K562 (cell line): ENCODE measurements around the gene CACNA1C. TPM values are rescaled to one million over a fixed set of nuclear protein-coding genes. Genes with fewer than 3 reads are reported as not detected.

Source experiments
- ATAC-seq: fragments of 200-7000 bp; cut with Tn5 transposase; 3 replicates; pipeline ENCODE4 v1.9.1; 2020; ENCODE audit warnings: moderate library complexity
- BruUV-seq: library from RNA; stranded (reverse); fragments of 400-500 nt; replicated peaks from 2 replicates; lab custom pipeline; 2021; lab: Mats Ljungman, UMichigan
- CTCF ChIA-PET: fragments of 300-600 bp; formaldehyde crosslinking; extraction: SDS; loops from one replicate; lab custom pipeline; 2021; ENCODE audit warnings: low intra/inter-chr PET ratio; lab: Yijun Ruan, JAX
- POLR2A ChIA-PET: fragments of 300-600, 350-650 bp; sonication (Branson Sonifier 250); formaldehyde crosslinking; extraction: SDS; loops from one replicate; lab custom pipeline; 2021; ENCODE audit warnings: antibody characterized with exemption, inconsistent platforms; lab: Yijun Ruan, JAX
- DNase-seq, 4 experiments: peaks; one replicate each; pipeline versions ENCODE4 v3.0.0 to v3.0.0-alpha.2; 2011 to 2018; ENCODE audit warnings: low spot score in 3 of 4, mixed read lengths in 3 of 4; ENCODE audit errors: extremely low read depth in 1 of 4
- FAIRE-seq: peaks from 2 replicates; lab custom pipeline; 2011; peaks lifted over from hg19 to GRCh38; lab: Jason Lieb, UNC
- H2AFZ ChIP-seq: 2 replicates; pipeline ENCODE4 v1.6.0; 2011; ENCODE audit warnings: low read depth, low read length, control low read depth, inconsistent platforms
- H3K27ac ChIP-seq: fragments of 200-600 bp; 3 replicates; pipeline ENCODE4 v1.8.0; 2011; ENCODE audit warnings: low read depth, mild to moderate bottlenecking, control low read depth, inconsistent platforms, low read length, moderate library complexity, mixed read lengths; ENCODE audit errors: extremely low read depth
- H3K27me3 ChIP-seq, 2 experiments: fragments of 300-600 bp in 1 of 2; 2 replicates in 1 of 2; 3 replicates in 1 of 2; pipeline versions ENCODE4 v1.6.0 to v1.8.0; 2011; ENCODE audit warnings: inconsistent platforms in 2 of 2, low read length in 2 of 2, mild to moderate bottlenecking in 1 of 2, mixed read lengths in 1 of 2, moderate library complexity in 1 of 2; ENCODE audit not compliant: control insufficient read depth in 2 of 2, insufficient read depth in 2 of 2
- H3K36me3 ChIP-seq: fragments of 300-600 bp; 3 replicates; pipeline ENCODE4 v1.8.0; 2011; ENCODE audit warnings: mild to moderate bottlenecking, low read length, inconsistent platforms; ENCODE audit not compliant: control insufficient read depth, insufficient read depth
- H3K4me1 ChIP-seq, 2 experiments: fragments of 200-600 bp in 1 of 2; replicated peaks in 1 of 2; 2 replicates in 1 of 2; 3 replicates in 1 of 2; pipeline versions ENCODE4 v1.5.1 to v1.8.0; 2011; ENCODE audit warnings: inconsistent platforms in 2 of 2, low read length in 2 of 2, mild to moderate bottlenecking in 1 of 2, mixed read lengths in 1 of 2, moderate library complexity in 1 of 2; ENCODE audit not compliant: control insufficient read depth in 2 of 2, insufficient read depth in 2 of 2
- H3K4me2 ChIP-seq: 2 replicates; pipeline ENCODE4 v1.6.1; 2011; ENCODE audit warnings: low read length, control low read depth, inconsistent platforms, mixed read lengths; ENCODE audit not compliant: insufficient read depth
- H3K4me3 ChIP-seq: fragments of 200-600 bp; sonication (generic), shearing (Covaris generic); 2 replicates; pipeline ENCODE4 v1.5.1; 2016; ENCODE audit warnings: control low read depth, inconsistent platforms
- H3K79me2 ChIP-seq: fragments of 200-600 bp; 3 replicates; pipeline ENCODE4 v1.8.0; 2011; ENCODE audit warnings: low read length, inconsistent platforms; ENCODE audit not compliant: control insufficient read depth, insufficient read depth
- H3K9ac ChIP-seq, 2 experiments: 2 replicates each; pipeline versions ENCODE4 v1.6.0 to v1.6.1; 2011; ENCODE audit warnings: low read depth in 2 of 2, low read length in 2 of 2, control low read depth in 1 of 2, inconsistent platforms in 1 of 2, mild to moderate bottlenecking in 1 of 2, mixed read lengths in 1 of 2; ENCODE audit not compliant: insufficient read depth in 1 of 2
- H3K9me1 ChIP-seq: one replicate; pipeline ENCODE4 v1.6.0; 2011; ENCODE audit warnings: inconsistent platforms, mild to moderate bottlenecking, low read length, moderate library complexity; ENCODE audit not compliant: control insufficient read depth, insufficient read depth
- H3K9me3 ChIP-seq: replicated peaks from 2 replicates; pipeline ENCODE4 v1.5.1; 2011; ENCODE audit warnings: low read depth, low read length, inconsistent platforms; ENCODE audit not compliant: control insufficient read depth, insufficient read depth
- H4K20me1 ChIP-seq: replicated peaks from 2 replicates; pipeline ENCODE4 v1.6.1; 2011; ENCODE audit warnings: low read length, inconsistent platforms, mixed read lengths; ENCODE audit not compliant: control insufficient read depth, insufficient read depth
- BRCA1 ChIP-seq, 2 experiments: fragments of 450-650 bp in 1 of 2; sonication (generic) in 1 of 2; formaldehyde crosslinking in 1 of 2; IDR thresholded peaks; 2 replicates each; pipeline versions ENCODE4 v1.5.0 to v1.6.1; 2017 to 2020; ENCODE audit warnings: mild to moderate bottlenecking in 1 of 2, missing genetic modification reagents in 1 of 2
- MBD2 ChIP-seq: sonication (generic); IDR thresholded peaks from 2 replicates; pipeline ENCODE4 v1.6.1; 2016; ENCODE audit warnings: low read depth, borderline replicate concordance
- NEUROD1 ChIP-seq: fragments of 150-350 bp; IDR thresholded peaks from 2 replicates; pipeline ENCODE4 v1.6.1; 2014; ENCODE audit warnings: borderline replicate concordance, low read length, low read depth; ENCODE audit not compliant: partially characterized antibody
- NR2C1 ChIP-seq, 2 experiments: fragments of 450-650 bp; IDR thresholded peaks; 2 replicates each; pipeline ENCODE4 v1.6.1; 2017; ENCODE audit warnings: mild to moderate bottlenecking in 2 of 2, antibody characterized with exemption in 1 of 2, inconsistent platforms in 1 of 2, missing compliant biosample characterization in 1 of 2, missing genetic modification characterization in 1 of 2
- RAD51 ChIP-seq: fragments of 450-650 bp; IDR thresholded peaks from 2 replicates; pipeline ENCODE4 v1.7.1; 2016; ENCODE audit warnings: low read depth, mild to moderate bottlenecking, borderline replicate concordance
- RBM25 ChIP-seq: fragments of 200-400 bp; formaldehyde crosslinking; IDR thresholded peaks from 2 replicates; pipeline ENCODE4 v1.6.1; 2018; ENCODE audit warnings: low read length, low read depth, moderate library complexity; ENCODE audit not compliant: severe bottlenecking
- REST ChIP-seq, 2 experiments: fragments of 450-650 bp; formaldehyde crosslinking in 1 of 2; IDR thresholded peaks; 2 replicates each; pipeline versions ENCODE4 v1.4.0 to v1.6.1; 2014 to 2020; ENCODE audit warnings: mild to moderate bottlenecking in 2 of 2, borderline replicate concordance in 1 of 2, low read depth in 1 of 2
- TEAD1 ChIP-seq, 2 experiments: fragments of 450-650 bp in 1 of 2; sonication (generic) in 1 of 2; formaldehyde crosslinking; IDR thresholded peaks; 2 replicates each; pipeline versions ENCODE4 v1.4.0 to v1.8.0; 2020 to 2022; ENCODE audit warnings: mild to moderate bottlenecking in 2 of 2, missing genetic modification reagents in 1 of 2
- ZC3H4 ChIP-seq: sonication (generic); formaldehyde crosslinking; IDR thresholded peaks from 2 replicates; pipeline ENCODE4 v1.9.0; 2021; ENCODE audit warnings: missing genetic modification reagents, borderline replicate concordance
- ZKSCAN3 ChIP-seq: fragments of 250-450 bp; sonication (Bioruptor Pico); IDR thresholded peaks from 2 replicates; pipeline ENCODE4 v1.4.0; 2020
- ZNF124 ChIP-seq: sonication (generic); formaldehyde crosslinking; IDR thresholded peaks from 2 replicates; pipeline ENCODE4 v1.8.1; 2022; ENCODE audit warnings: missing genetic modification reagents
- WGBS: fragments of 100-300 bp; shearing (Covaris generic); methylation state at CpG from one replicate; pipeline ENCODE4 v1.1.6; 2016; ENCODE audit warnings: low coverage, mixed read lengths; ENCODE audit not compliant: insufficient coverage; ENCODE audit errors: missing lambda C conversion rate; 5-methylcytosine and 5-hydroxymethylcytosine counted together
- in situ Hi-C: fragments of 300-500 bp; cut with MboI; formaldehyde crosslinking; loops from 4 replicates; pipeline ENCODE4 v1.15.0; 2018; ENCODE audit warnings: inconsistent platforms, mixed read lengths
- intact Hi-C: fragments of 100-400 bp; cut with micrococcal nuclease; formaldehyde crosslinking; loops from 2 replicates; pipeline ENCODE4 v1.14.2; 2022
- polyA plus RNA-seq, 8 experiments: library from polyadenylated mRNA; depleted of rRNA in 4 of 8; stranded (reverse) in 5 of 8; unstranded in 3 of 8; fragments of >200 nt; fragmentation: Nextera tagmentation in 2 of 8; fragmentation: Illumina TruSeq in 1 of 8; extraction: Ambion mirVana in 2 of 8; extraction: Trizol in 1 of 8; gene quantifications; 2 replicates each; pipeline versions ENCODE4 v1.2.1 to v1.2.3, GENCODE V29; 2011 to 2014; ENCODE audit warnings: inconsistent platforms in 1 of 8, missing spikeins in 1 of 8
- total RNA-seq, 7 experiments: library from RNA; depleted of rRNA in 6 of 7; stranded (reverse); fragments of >200 nt in 6 of 7; fragmentation: Illumina TruSeq in 2 of 7; extraction: Trizol in 2 of 7; gene quantifications; 2 replicates each; pipeline versions ENCODE4 v1.2.1 to v1.2.3, GENCODE V29; 2011 to 2021; ENCODE audit warnings: low replicate concordance in 1 of 7
- TF ChIP-seq, protein P1 (sequence below): fragments of 200-800 bp; sonication (Bioruptor generic); IDR thresholded peaks from 2 replicates; pipeline ENCODE4 v1.6.1; 2017; ENCODE audit warnings: missing genetic modification characterization, missing compliant biosample characterization

Gene CACNA1C
- total and polyA plus RNA-seq, 9 of the 15 experiments (the other 6 are each of a cell fraction or from before 2014, with no cell fraction given), result not detected

- no peaks in the 10 kb centered on the region for H3K9me1 ChIP-seq
- FAIRE-seq (no peak), ATAC-seq (no peak), DNase-seq (no peak)
- H3K4me3 ChIP-seq, result no peak overlapping the region
- H3K9ac ChIP-seq, result no peak overlapping the region
- intact Hi-C loops (no loop called here), in situ Hi-C loops (no loop called here)
- H3K36me3 ChIP-seq, result no peaks in the 10 kb centered on the region
- no peak overlapping the region for H2AFZ ChIP-seq
- no peak overlapping the region for H3K27ac ChIP-seq
- no TSS peak for BruUV-seq
- H3K9me3 ChIP-seq, result no peaks in the 10 kb centered on the region
- CTCF ChIA-PET, result no interaction called here
- WGBS, result 0% methylated on average over 20 of the region's 20 CpGs
- H3K4me1 ChIP-seq, result no peaks in the 10 kb centered on the region
- POLR2A ChIA-PET, result no interaction called here
- H3K27me3 ChIP-seq, result peaks cover 5 to 42% of the 10 kb centered on the region in 2 experiments; a peak in 4 of 5 replicates
- H3K4me2 ChIP-seq, result no peak overlapping the region
- no peaks in the 10 kb centered on the region for H3K79me2 ChIP-seq
- no peaks in the 10 kb centered on the region for H4K20me1 ChIP-seq
- TF ChIP-seq BRCA1 (IDR thresholded peaks at IDR 0.05) (no peak), BRCA1 (CRISPR knock-in tag; IDR thresholded peaks at IDR 0.05) (no peak), NR2C1 (IDR thresholded peaks at IDR 0.05) (no peak), NR2C1 (tag; IDR thresholded peaks at IDR 0.05) (no peak), ZNF124 (CRISPR knock-in tag) (no peak), RAD51 (no peak), MBD2 (no peak), ZC3H4 (CRISPR knock-in tag) (no peak), ZKSCAN3 (no peak), REST (IDR thresholded peaks at IDR 0.05; ENCODE audit: borderline replicate concordance) (no peak), REST (CRISPR knock-in tag; IDR thresholded peaks at IDR 0.05; ENCODE audit: low read depth) (no peak), RBM25 (no peak), NEUROD1 (no peak), TEAD1 (CRISPR knock-in tag; IDR thresholded peaks at IDR 0.05) (no peak)
- TF ChIP-seq, protein P1, sequence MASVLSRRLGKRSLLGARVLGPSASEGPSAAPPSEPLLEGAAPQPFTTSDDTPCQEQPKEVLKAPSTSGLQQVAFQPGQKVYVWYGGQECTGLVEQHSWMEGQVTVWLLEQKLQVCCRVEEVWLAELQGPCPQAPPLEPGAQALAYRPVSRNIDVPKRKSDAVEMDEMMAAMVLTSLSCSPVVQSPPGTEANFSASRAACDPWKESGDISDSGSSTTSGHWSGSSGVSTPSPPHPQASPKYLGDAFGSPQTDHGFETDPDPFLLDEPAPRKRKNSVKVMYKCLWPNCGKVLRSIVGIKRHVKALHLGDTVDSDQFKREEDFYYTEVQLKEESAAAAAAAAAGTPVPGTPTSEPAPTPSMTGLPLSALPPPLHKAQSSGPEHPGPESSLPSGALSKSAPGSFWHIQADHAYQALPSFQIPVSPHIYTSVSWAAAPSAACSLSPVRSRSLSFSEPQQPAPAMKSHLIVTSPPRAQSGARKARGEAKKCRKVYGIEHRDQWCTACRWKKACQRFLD (CRISPR knock-in tag), result no peak
Observed at GRCh38 chr12:2120982-2121758, 68.4 kb downstream of the CACNA1C start.
